ENCODE measurements around the gene STK32B.

DNA sequence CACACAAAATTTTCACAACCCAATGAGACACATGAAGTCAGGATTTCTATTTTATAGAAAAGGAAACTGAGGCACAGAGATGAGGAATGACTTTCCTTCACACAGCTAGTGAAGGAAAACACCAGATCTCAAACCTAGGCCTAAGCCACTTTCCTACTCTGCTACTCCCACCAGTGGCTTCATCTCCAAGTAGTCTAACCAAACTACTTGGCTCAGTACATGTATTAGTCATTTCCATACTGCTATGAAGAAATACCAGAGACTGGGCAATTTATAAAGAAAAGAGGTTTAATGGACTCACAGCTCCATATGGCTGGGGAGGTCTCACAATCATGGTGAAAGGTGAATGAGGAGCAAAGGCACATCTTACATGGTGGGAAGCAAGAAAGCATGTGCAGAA lies 460.5 kb downstream of the STK32B start:
- TF ChIP-seq, protein P1, sequence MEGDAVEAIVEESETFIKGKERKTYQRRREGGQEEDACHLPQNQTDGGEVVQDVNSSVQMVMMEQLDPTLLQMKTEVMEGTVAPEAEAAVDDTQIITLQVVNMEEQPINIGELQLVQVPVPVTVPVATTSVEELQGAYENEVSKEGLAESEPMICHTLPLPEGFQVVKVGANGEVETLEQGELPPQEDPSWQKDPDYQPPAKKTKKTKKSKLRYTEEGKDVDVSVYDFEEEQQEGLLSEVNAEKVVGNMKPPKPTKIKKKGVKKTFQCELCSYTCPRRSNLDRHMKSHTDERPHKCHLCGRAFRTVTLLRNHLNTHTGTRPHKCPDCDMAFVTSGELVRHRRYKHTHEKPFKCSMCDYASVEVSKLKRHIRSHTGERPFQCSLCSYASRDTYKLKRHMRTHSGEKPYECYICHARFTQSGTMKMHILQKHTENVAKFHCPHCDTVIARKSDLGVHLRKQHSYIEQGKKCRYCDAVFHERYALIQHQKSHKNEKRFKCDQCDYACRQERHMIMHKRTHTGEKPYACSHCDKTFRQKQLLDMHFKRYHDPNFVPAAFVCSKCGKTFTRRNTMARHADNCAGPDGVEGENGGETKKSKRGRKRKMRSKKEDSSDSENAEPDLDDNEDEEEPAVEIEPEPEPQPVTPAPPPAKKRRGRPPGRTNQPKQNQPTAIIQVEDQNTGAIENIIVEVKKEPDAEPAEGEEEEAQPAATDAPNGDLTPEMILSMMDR (IDR thresholded peaks at IDR 0.05): no peak
- TF ChIP-seq POLR2A (IDR thresholded peaks at IDR 0.05): no peak

Measured in lower leg skin (tissue), 3 donors.